WTC11 (cell line): Measurements from ENCODE around the gene DPYSL5. TPM values are rescaled to one million over a fixed set of nuclear protein-coding genes. Genes with fewer than 3 reads are reported as not detected.

ENCODE experiments used
- ATAC-seq: fragments of 200-7000 bp; cut with Tn5 transposase; 2 replicates; pipeline ENCODE4 v1.10.0; 2021; ENCODE audit warnings: mild to moderate bottlenecking, moderate library complexity
- CTCF ChIA-PET: fragments of 300-600 bp; sonication (Branson Sonifier 250); formaldehyde crosslinking; loops from one replicate; lab custom pipeline; 2021; ENCODE audit warnings: antibody characterized with exemption; lab: Charles Lee
- POLR2A ChIA-PET: fragments of 350-600 bp; sonication (Branson Sonifier 250); formaldehyde crosslinking; loops from one replicate; lab custom pipeline; 2021; ENCODE audit warnings: antibody characterized with exemption; lab: Charles Lee
- DNase-seq: peaks from one replicate; pipeline ENCODE4 v3.0.0; 2021; ENCODE audit warnings: low spot score
- H3K27ac Mint-ChIP-seq: 2 replicates; pipeline ENCODE4 v1.8.0; 2021; ENCODE audit warnings: mixed read lengths
- H3K27me3 Mint-ChIP-seq: 2 replicates; pipeline ENCODE4 v1.8.0; 2021; ENCODE audit warnings: low read depth, mild to moderate bottlenecking, moderate library complexity, mixed read lengths
- H3K36me3 Mint-ChIP-seq: 2 replicates; pipeline ENCODE4 v1.8.0; 2021; ENCODE audit warnings: mixed read lengths
- H3K4me1 Mint-ChIP-seq: 2 replicates; pipeline ENCODE4 v1.8.0; 2022; ENCODE audit warnings: mixed read lengths
- H3K4me3 Mint-ChIP-seq: 2 replicates; pipeline ENCODE4 v1.8.0; 2021; ENCODE audit warnings: mild to moderate bottlenecking, moderate library complexity, mixed read lengths
- H3K9me3 Mint-ChIP-seq: 2 replicates; pipeline ENCODE4 v1.8.0; 2021; ENCODE audit warnings: mixed read lengths
- ARID4B ChIP-seq: sonication (generic); formaldehyde crosslinking; IDR thresholded peaks from 2 replicates; pipeline ENCODE4 v1.8.0; 2023; ENCODE audit warnings: missing genetic modification reagents, mild to moderate bottlenecking, borderline replicate concordance
- E2F1 ChIP-seq: sonication (generic); formaldehyde crosslinking; IDR thresholded peaks from 2 replicates; pipeline ENCODE4 v1.8.0; 2022; ENCODE audit warnings: mild to moderate bottlenecking, missing genetic modification reagents
- E2F4 ChIP-seq: sonication (generic); formaldehyde crosslinking; IDR thresholded peaks from 2 replicates; pipeline ENCODE4 v1.8.1; 2022; ENCODE audit warnings: low read depth, mild to moderate bottlenecking, moderate library complexity, missing genetic modification reagents, borderline replicate concordance
- EMX1 ChIP-seq: fragments of 250-450 bp; sonication (Bioruptor Pico); IDR thresholded peaks from 2 replicates; pipeline ENCODE4 v1.8.0; 2021; ENCODE audit warnings: mild to moderate bottlenecking
- FOXJ3 ChIP-seq: sonication (generic); formaldehyde crosslinking; IDR thresholded peaks from 2 replicates; pipeline ENCODE4 v1.9.0; 2021; ENCODE audit warnings: missing genetic modification reagents, mild to moderate bottlenecking, borderline replicate concordance
- FOXK1 ChIP-seq: sonication (generic); formaldehyde crosslinking; IDR thresholded peaks from 2 replicates; pipeline ENCODE4 v1.8.0; 2022; ENCODE audit warnings: mild to moderate bottlenecking, moderate library complexity, missing genetic modification reagents
- GTF2I ChIP-seq: fragments of 250-450 bp; sonication (Bioruptor Pico); conservative IDR thresholded peaks from 2 replicates; pipeline ENCODE4 v1.4.0; 2021; ENCODE audit warnings: mild to moderate bottlenecking
- IRF1 ChIP-seq: sonication (generic); formaldehyde crosslinking; IDR thresholded peaks from 2 replicates; pipeline ENCODE4 v1.8.0; 2023; ENCODE audit warnings: missing genetic modification reagents
- JAZF1 ChIP-seq: fragments of 250-450 bp; sonication (Bioruptor Pico); IDR thresholded peaks from 2 replicates; pipeline ENCODE4 v1.9.0; 2021; ENCODE audit warnings: moderate library complexity, mild to moderate bottlenecking, inconsistent platforms
- NFE2L1 ChIP-seq: sonication (generic); formaldehyde crosslinking; IDR thresholded peaks from 2 replicates; pipeline ENCODE4 v1.8.1; 2023; ENCODE audit warnings: missing genetic modification reagents
- NR2C2 ChIP-seq: sonication (generic); formaldehyde crosslinking; IDR thresholded peaks from 2 replicates; pipeline ENCODE4 v1.8.0; 2022; ENCODE audit warnings: mild to moderate bottlenecking, missing genetic modification reagents
- NR3C1 ChIP-seq: sonication (generic); formaldehyde crosslinking; conservative IDR thresholded peaks from 2 replicates; pipeline ENCODE4 v1.8.1; 2023; ENCODE audit warnings: low read depth, mild to moderate bottlenecking, missing genetic modification reagents
- STAT6 ChIP-seq: sonication (generic); formaldehyde crosslinking; conservative IDR thresholded peaks from 2 replicates; pipeline ENCODE4 v1.8.1; 2023; ENCODE audit warnings: mild to moderate bottlenecking, low read depth, missing genetic modification reagents, moderate library complexity
- TCF7 ChIP-seq: sonication (generic); formaldehyde crosslinking; IDR thresholded peaks from 2 replicates; pipeline ENCODE4 v1.8.0; 2022; ENCODE audit warnings: mild to moderate bottlenecking, low read depth, missing genetic modification reagents, moderate library complexity
- TP53 ChIP-seq: sonication (generic); formaldehyde crosslinking; IDR thresholded peaks from 2 replicates; pipeline ENCODE4 v1.8.1; 2023; ENCODE audit warnings: mild to moderate bottlenecking, missing genetic modification reagents
- USF1 ChIP-seq: sonication (generic); formaldehyde crosslinking; IDR thresholded peaks from 2 replicates; pipeline ENCODE4 v1.8.0; 2022; ENCODE audit warnings: mild to moderate bottlenecking, missing genetic modification reagents
- ZBTB21 ChIP-seq: sonication (generic); formaldehyde crosslinking; IDR thresholded peaks from 2 replicates; pipeline ENCODE4 v1.8.1; 2023; ENCODE audit warnings: mild to moderate bottlenecking, missing genetic modification reagents, borderline replicate concordance
- ZMAT4 ChIP-seq: fragments of 250-450 bp; sonication (Bioruptor Pico); IDR thresholded peaks from 2 replicates; pipeline ENCODE4 v1.9.0; 2021; ENCODE audit warnings: mild to moderate bottlenecking
- ZNF317 ChIP-seq: sonication (generic); formaldehyde crosslinking; IDR thresholded peaks from 2 replicates; pipeline ENCODE4 v1.8.1; 2023; ENCODE audit warnings: low read depth, mild to moderate bottlenecking, moderate library complexity, missing genetic modification reagents, borderline replicate concordance
- ZNF416 ChIP-seq: fragments of 250-450 bp; sonication (Bioruptor Pico); IDR thresholded peaks from 2 replicates; pipeline ENCODE4 v1.9.0; 2021; ENCODE audit warnings: mild to moderate bottlenecking, inconsistent platforms
- total RNA-seq: library from RNA; stranded (reverse); gene quantifications from 3 replicates; pipeline ENCODE4 v1.2.3, GENCODE V29; 2021

Gene DPYSL5
- total RNA-seq, 1 experiment from 2014 or later, result 12.1 TPM

- Mint-ChIP-seq H3K27ac (no peak overlapping the region), H3K36me3 (no peaks in the 10 kb centered on the region), H3K9me3 (no peaks in the 10 kb centered on the region)
- ATAC-seq, result no peak
- no peak for TF ChIP-seq TP53
- TF ChIP-seq NFE2L1 (CRISPR knock-in tag), result no peak
- TF ChIP-seq TCF7 (CRISPR knock-in tag), result no peak
- TF ChIP-seq NR3C1 (CRISPR knock-in tag), result no peak
- no peak for TF ChIP-seq IRF1
- TF ChIP-seq STAT6, result no peak
- no peak for TF ChIP-seq EMX1 (CRISPR knock-in tag)
- TF ChIP-seq E2F1 (CRISPR knock-in tag), result no peak
- TF ChIP-seq ZBTB21 (CRISPR knock-in tag), result no peak
- TF ChIP-seq USF1, result no peak
- TF ChIP-seq, all 79 proteins: peak for 0
- Mint-ChIP-seq H3K4me3 (no peak overlapping the region), H3K27me3 (no peaks in the 10 kb centered on the region), H3K4me1 (no peaks in the 10 kb centered on the region)
- CTCF ChIA-PET, result interaction anchor here (0.7 to 2.1 kb wide), 4 partner anchors 27 to 143 kb away, joined by 3 to 12 read pairs (median 4); no protein-coding TSS in a partner anchor
- POLR2A ChIA-PET, result no interaction called here
- no peak for DNase-seq
Observed at GRCh38 chr2:26989156-26989555, 141.2 kb downstream of the DPYSL5 start.

- Mint-ChIP-seq H3K9me3 (no peaks in the 10 kb centered on the region), H3K27ac (no peak overlapping the region), H3K4me3 (no peak overlapping the region), H3K27me3 (no peaks in the 10 kb centered on the region), H3K4me1 (no peaks in the 10 kb centered on the region), H3K36me3 (no peaks in the 10 kb centered on the region)
- ChIA-PET CTCF (interaction anchor here (0.6 to 1.7 kb wide), 2 partner anchors 30 to 150 kb away, joined by 3 to 4 read pairs; no protein-coding TSS in a partner anchor), POLR2A (no interaction called here)
- ATAC-seq (no peak), DNase-seq (no peak)
- TF ChIP-seq ZMAT4 (CRISPR knock-in tag), result no peak
- TF ChIP-seq NR2C2 (CRISPR knock-in tag), result no peak
- TF ChIP-seq E2F4 (CRISPR knock-in tag), result no peak
- no peak for TF ChIP-seq GTF2I (CRISPR knock-in tag)
- no peak for TF ChIP-seq STAT6
- TF ChIP-seq ZNF416 (CRISPR knock-in tag), result no peak
- TF ChIP-seq IRF1, result no peak
- no peak for TF ChIP-seq FOXJ3 (CRISPR knock-in tag)
- no peak for TF ChIP-seq ARID4B (CRISPR knock-in tag)
- TF ChIP-seq ZNF317 (CRISPR knock-in tag), result no peak
- no peak for TF ChIP-seq FOXK1 (CRISPR knock-in tag)
- no peak for TF ChIP-seq JAZF1 (CRISPR knock-in tag)
Observed at GRCh38 chr2:26991717-26992116, 143.8 kb downstream of the DPYSL5 start.
